Measurements from ENCODE around the gene MAP6D1. TPM values are rescaled to one million over a fixed set of nuclear protein-coding genes. Genes with fewer than 3 reads are reported as not detected.
A peak's percentile ranks its signal among the peaks of the same experiment; 100 is the strongest.

Gene MAP6D1
- total RNA-seq, 1 donor from 2014 or later: 3.2 TPM

- peaks cover 19% of the 10 kb centered on the region for H3K4me1 Mint-ChIP-seq (ENCODE audit: unreplicated experiment)
Measured at GRCh38 chr3:183823963-183824362, 1.4 kb downstream of the MAP6D1 start.

GRCh38 chr3:183822631-183823030 lies 2.7 kb downstream of the MAP6D1 start:
- no peak overlapping the region for H3K27ac Mint-ChIP-seq
- H3K36me3 Mint-ChIP-seq: no peaks in the 10 kb centered on the region
- no peaks in the 10 kb centered on the region for H3K9me3 Mint-ChIP-seq
- peaks cover 19% of the 10 kb centered on the region for H3K4me1 Mint-ChIP-seq (ENCODE audit: unreplicated experiment)
- no peak for TF ChIP-seq CTCF (conservative IDR thresholded peaks at IDR 0.05)
- H3K4me3 Mint-ChIP-seq: peak overlapping the region; percentile 73
- peaks cover 12% of the 10 kb centered on the region for H3K27me3 Mint-ChIP-seq
- no peak for DNase-seq (ENCODE audit: extremely low spot score, unreplicated experiment)

More at GRCh38 chr3:183823963-183824362, 1.4 kb downstream of the MAP6D1 start:
- peaks cover 12% of the 10 kb centered on the region for H3K27me3 Mint-ChIP-seq
- no peaks in the 10 kb centered on the region for H3K36me3 Mint-ChIP-seq
- TF ChIP-seq CTCF (conservative IDR thresholded peaks at IDR 0.05): no peak
- no peaks in the 10 kb centered on the region for H3K9me3 Mint-ChIP-seq
- DNase-seq (ENCODE audit: extremely low spot score, unreplicated experiment): no peak
- peak overlapping the region; percentile 29 for H3K27ac Mint-ChIP-seq
- H3K4me3 Mint-ChIP-seq: peak overlapping the region; percentile 80

GRCh38 chr3:183819831-183820230 lies 5.5 kb downstream of the MAP6D1 start:
- no peak for DNase-seq (ENCODE audit: extremely low spot score, unreplicated experiment)
- peaks cover 6% of the 10 kb centered on the region for H3K36me3 Mint-ChIP-seq
- peaks cover 9% of the 10 kb centered on the region for H3K4me1 Mint-ChIP-seq (ENCODE audit: unreplicated experiment)
- peaks cover 12% of the 10 kb centered on the region for H3K27me3 Mint-ChIP-seq
- H3K27ac Mint-ChIP-seq: no peak overlapping the region
- no peak for TF ChIP-seq CTCF (conservative IDR thresholded peaks at IDR 0.05)
- H3K9me3 Mint-ChIP-seq: no peaks in the 10 kb centered on the region
- H3K4me3 Mint-ChIP-seq: no peak overlapping the region

GRCh38 chr3:183818706-183819624 lies 6.4 kb downstream of the MAP6D1 start:
- peaks cover 6% of the 10 kb centered on the region for H3K36me3 Mint-ChIP-seq
- no peak overlapping the region for H3K27ac Mint-ChIP-seq
- H3K27me3 Mint-ChIP-seq: peaks cover 7% of the 10 kb centered on the region
- no peaks in the 10 kb centered on the region for H3K9me3 Mint-ChIP-seq
- TF ChIP-seq CTCF (conservative IDR thresholded peaks at IDR 0.05): no peak
- DNase-seq (ENCODE audit: extremely low spot score, unreplicated experiment): no peak
- H3K4me1 Mint-ChIP-seq (ENCODE audit: unreplicated experiment): peaks cover 3% of the 10 kb centered on the region
- H3K4me3 Mint-ChIP-seq: no peak overlapping the region

- H3K4me1 Mint-ChIP-seq (ENCODE audit: unreplicated experiment): peaks cover 2% of the 10 kb centered on the region
- no peaks in the 10 kb centered on the region for H3K9me3 Mint-ChIP-seq
- TF ChIP-seq CTCF (conservative IDR thresholded peaks at IDR 0.05): no peak
- no peak overlapping the region for H3K4me3 Mint-ChIP-seq
- H3K27ac Mint-ChIP-seq: no peak overlapping the region
- H3K36me3 Mint-ChIP-seq: peaks cover 8% of the 10 kb centered on the region
- no peak for DNase-seq (ENCODE audit: extremely low spot score, unreplicated experiment)
- H3K27me3 Mint-ChIP-seq: peaks cover 3% of the 10 kb centered on the region
Measured at GRCh38 chr3:183818041-183818620, 7.2 kb downstream of the MAP6D1 start.

Measured in type B pancreatic cell (in vitro differentiated cells).